ENCODE measurements around the gene HDLBP.
A peak's percentile ranks its signal among the peaks of the same experiment; 100 is the strongest.

Gene HDLBP

DNA sequence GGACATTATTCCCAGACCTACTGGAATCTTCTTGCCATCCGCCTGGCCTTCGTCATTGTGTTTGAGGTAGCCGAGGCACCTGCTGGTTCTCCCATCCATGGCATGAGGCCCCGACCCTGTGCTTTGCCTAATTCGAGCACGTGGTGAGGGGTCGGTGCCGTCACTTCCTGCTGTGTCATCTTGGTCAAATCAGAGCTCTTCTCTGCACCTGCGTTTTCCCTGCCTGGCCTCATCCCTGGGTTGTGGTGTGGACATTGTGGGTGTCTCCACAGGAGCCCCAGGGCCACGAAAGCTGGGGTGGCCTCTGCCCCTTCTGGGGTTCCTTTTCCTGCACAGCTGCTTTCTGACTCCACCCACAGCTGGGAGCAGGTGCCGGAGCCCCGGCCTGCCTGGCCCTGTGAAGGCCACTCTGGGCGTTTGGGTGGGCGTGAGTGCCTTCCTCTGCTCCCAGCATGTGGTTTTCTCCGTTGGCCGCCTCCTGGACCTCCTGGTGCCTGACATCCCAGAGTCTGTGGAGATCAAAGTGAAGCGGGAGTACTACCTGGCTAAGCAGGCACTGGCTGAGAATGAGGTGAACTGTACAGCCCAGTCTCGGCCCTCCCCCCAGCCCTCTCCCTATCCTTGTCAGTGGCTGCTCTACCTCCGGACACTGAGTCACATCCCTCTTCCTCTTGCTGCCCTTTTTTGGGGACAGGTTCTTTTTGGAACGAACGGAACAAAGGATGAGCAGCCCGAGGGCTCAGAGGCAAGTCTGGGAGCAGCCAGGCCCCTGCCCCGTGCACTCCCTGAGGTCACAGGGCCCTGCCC is 92.1 kb downstream of the HDLBP start:
- no peak for TF ChIP-seq CTCF (conservative IDR thresholded peaks at IDR 0.05; ENCODE audit: low read length)
- DNase-seq (ENCODE audit: low read depth) = no peak
- H3K4me3 ChIP-seq (ENCODE audit: low read length) = no peak overlapping the region

GRCh38 chr2:241219856-241220356 is 95.6 kb downstream of the HDLBP start:
- no peak for DNase-seq (ENCODE audit: low read depth)
- no peak for TF ChIP-seq CTCF (conservative IDR thresholded peaks at IDR 0.05; ENCODE audit: low read length)
- no peak overlapping the region for H3K4me3 ChIP-seq (ENCODE audit: low read length)

GRCh38 chr2:241219030-241219382 is 96.5 kb downstream of the HDLBP start:
- H3K4me3 ChIP-seq (ENCODE audit: low read length) = peak overlapping the region; percentile 67
- DNase-seq (ENCODE audit: low read depth) = no peak
- no peak for TF ChIP-seq CTCF (conservative IDR thresholded peaks at IDR 0.05; ENCODE audit: low read length)

- peak overlapping the region; percentile 67 for H3K4me3 ChIP-seq (ENCODE audit: low read length)
- peak; percentile 33 for DNase-seq (ENCODE audit: low read depth)
- no peak; the same call in 1 of the 2 replicates for TF ChIP-seq CTCF (conservative IDR thresholded peaks at IDR 0.05; ENCODE audit: low read length)
Observed at GRCh38 chr2:241218131-241219029, 97.1 kb downstream of the HDLBP start.

GRCh38 chr2:241217320-241218031 is 98.0 kb downstream of the HDLBP start:
- no peak for TF ChIP-seq CTCF (conservative IDR thresholded peaks at IDR 0.05; ENCODE audit: low read length)
- H3K4me3 ChIP-seq (ENCODE audit: low read length) = peak overlapping the region; percentile 55
- peak; percentile 73 for DNase-seq (ENCODE audit: low read depth)

DNA sequence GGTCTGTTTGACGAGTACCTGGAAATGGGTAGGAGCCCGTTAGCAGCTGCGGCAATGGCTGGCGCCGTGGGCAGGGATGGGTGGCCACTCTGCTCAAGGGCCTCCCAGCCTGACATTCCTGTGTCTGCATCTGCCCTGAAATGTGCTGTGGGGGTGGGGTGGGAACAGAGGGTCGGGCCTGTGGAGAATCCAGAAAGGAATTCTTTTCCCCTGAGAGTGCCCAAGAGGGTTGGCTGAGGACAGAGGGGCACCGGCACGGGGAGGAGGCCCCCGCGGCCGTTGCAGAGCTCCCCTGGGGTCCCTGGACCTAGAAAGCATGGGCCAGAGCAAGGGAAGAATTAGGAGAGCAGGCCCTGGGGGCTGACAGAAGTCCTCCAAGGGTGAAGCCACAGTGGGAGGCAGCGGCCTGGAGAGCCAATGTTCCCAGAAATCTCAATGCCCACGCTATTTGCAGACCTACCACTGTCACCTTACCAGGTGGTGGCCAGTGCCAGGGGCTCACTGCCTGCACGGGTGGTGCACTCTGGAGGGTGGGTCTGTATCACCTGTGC is 99.2 kb downstream of the HDLBP start:
- TF ChIP-seq CTCF (conservative IDR thresholded peaks at IDR 0.05; ENCODE audit: low read length) = no peak
- H3K4me3 ChIP-seq (ENCODE audit: low read length) = no peak overlapping the region
- no peak for DNase-seq (ENCODE audit: low read depth)

All from AG10803 (cell line).